Fibroblast of pulmonary artery (primary cell): ENCODE data around the gene KCNJ11.

Experiments used
- DNase-seq: peaks from one replicate; pipeline ENCODE4 v3.0.0-alpha.2; 2010; ENCODE audit warnings: low read depth
- H3K4me3 ChIP-seq: replicated peaks from 2 replicates; pipeline ENCODE4 v1.5.1; 2011; ENCODE audit warnings: low read depth, mild to moderate bottlenecking, control low read depth, low read length, moderate library complexity
- CTCF ChIP-seq: IDR thresholded peaks from 2 replicates; pipeline ENCODE4 v1.5.1; 2011; ENCODE audit warnings: mild to moderate bottlenecking, control low read depth, low read length, inconsistent platforms; ENCODE audit errors: missing control alignments

KCNJ11 gene

GRCh38 chr11:17414992-17415391 is 26.5 kb upstream of the KCNJ11 start:
- no peak for DNase-seq
- no peak for TF ChIP-seq CTCF
- H3K4me3 ChIP-seq, result no peak overlapping the region

GRCh38 chr11:17414317-17414737 is 25.9 kb upstream of the KCNJ11 start:
- TF ChIP-seq CTCF, result no peak
- no peak for DNase-seq
- no peak overlapping the region for H3K4me3 ChIP-seq

GRCh38 chr11:17413414-17414316 is 25.2 kb upstream of the KCNJ11 start:
- no peak for TF ChIP-seq CTCF
- no peak overlapping the region for H3K4me3 ChIP-seq
- DNase-seq, result no peak

- TF ChIP-seq CTCF, result no peak
- no peak for DNase-seq
- no peak overlapping the region for H3K4me3 ChIP-seq
Measured at GRCh38 chr11:17412488-17413180, 24.2 kb upstream of the KCNJ11 start.

GRCh38 chr11:17411418-17411817 is 23.0 kb upstream of the KCNJ11 start:
- H3K4me3 ChIP-seq, result no peak overlapping the region
- DNase-seq, result no peak
- no peak for TF ChIP-seq CTCF

- DNase-seq, result no peak
- H3K4me3 ChIP-seq, result no peak overlapping the region
- TF ChIP-seq CTCF, result no peak
Measured at GRCh38 chr11:17410606-17411379, 22.3 kb upstream of the KCNJ11 start.
